Stimulated activated CD4-positive, alpha-beta T cell treated with anti-CD3 and anti-CD28 coated beads, Interleukin-4, amount 100 ng/mL, for 4 hours (primary cell): ENCODE data around the gene PFDN5.

Source experiments
- DNase-seq, 2 experiments: peaks; one replicate each; pipeline ENCODE4 v3.0.0-alpha.2; 2020

PFDN5 gene

GRCh38 chr12:53295070-53295890 is at the start of gene PFDN5:
Gene PFDN5 (plus strand): TSS chr12:53295542. CDS start chr12:53295568, 26 bp downstream.
- peak; percentile 78 to 87 for DNase-seq

- peak; percentile 59 to 66 for DNase-seq
Measured at GRCh38 chr12:53251477-53252348, 43.6 kb upstream of the PFDN5 start.

- DNase-seq: no peak
Measured at GRCh38 chr12:53252349-53252916, 42.9 kb upstream of the PFDN5 start.

DNA sequence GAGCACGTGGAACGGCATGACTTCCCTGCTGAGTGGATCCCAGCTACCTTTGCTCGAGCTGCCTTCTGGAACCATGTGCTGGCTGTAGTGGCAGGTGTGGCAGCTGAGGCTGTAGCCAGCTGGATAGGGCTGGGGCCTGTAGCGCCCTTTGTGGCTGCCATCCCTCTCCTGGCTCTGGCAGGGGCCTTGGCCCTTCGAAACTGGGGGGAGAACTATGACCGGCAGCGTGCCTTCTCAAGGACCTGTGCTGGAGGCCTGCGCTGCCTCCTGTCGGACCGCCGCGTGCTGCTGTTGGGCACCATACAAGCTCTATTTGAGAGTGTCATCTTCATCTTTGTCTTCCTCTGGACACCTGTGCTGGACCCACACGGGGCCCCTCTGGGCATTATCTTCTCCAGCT is 42.0 kb upstream of the PFDN5 start:
- no peak for DNase-seq

- no peak for DNase-seq
Measured at GRCh38 chr12:53254816-53255545, 40.4 kb upstream of the PFDN5 start.

DNA sequence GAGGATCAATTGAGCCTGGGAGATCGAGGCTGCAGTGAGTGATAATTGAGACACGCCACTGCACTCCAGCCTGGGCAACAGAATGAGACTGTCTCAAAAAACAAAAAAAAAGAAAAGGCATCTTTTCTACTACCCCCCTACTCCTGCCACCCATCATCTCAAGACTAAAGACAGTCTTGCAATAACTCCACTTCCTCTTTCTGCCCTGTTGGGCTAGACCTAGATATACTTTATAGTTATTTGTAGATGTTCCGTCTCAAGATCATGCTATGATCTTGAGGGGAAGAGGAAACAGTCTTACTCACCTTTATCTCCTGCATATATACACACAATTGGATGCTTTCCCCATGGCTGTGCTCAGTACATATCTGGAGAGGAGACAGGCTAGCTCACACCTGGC is 39.3 kb upstream of the PFDN5 start:
- DNase-seq: no peak

DNA sequence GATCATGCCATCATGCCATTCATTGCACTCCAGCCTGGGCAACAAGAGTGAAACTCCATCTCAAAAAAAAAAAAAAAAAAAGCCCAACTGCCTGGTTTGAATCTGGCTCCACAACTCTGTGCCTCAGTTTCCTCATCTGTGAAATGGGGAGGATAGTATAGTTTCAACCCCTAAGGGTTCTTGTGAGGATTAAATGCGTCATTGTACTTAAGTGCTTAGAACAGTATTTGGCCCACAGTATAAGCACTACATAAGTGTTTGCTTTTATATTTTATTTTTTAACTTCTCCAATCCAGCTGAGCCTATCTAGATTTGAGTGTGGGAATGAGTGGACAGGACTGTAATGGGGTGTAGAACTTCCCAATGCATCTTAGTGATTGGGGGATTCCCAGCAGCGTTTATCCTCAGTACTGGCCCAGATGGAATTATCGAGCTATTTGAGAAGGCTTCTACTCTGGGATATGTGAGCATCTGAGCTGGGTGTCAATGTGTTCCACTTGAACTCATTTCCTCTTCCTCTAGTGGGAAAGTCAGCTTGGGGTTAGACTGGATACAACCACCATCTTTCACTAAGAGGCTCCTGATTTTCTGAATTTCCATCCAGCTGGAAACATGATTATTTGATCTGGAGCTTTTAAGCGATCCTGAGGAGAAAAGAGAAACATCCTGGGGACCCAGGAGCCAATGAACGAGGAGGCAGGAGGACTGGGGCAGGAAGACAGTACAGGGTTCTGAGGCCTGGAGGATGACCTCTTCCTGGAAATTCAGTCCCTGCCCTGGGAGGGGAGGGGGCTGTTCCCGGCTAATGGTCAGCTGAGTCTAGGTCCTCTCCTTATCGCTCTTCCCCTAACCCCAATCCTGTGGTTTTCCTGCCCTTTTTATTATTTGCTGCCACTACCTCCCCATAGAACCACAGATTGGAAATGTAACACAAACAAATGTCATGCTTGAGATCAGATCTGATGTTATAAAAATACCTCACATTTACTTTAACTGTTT is 36.5 kb upstream of the PFDN5 start:
- no peak for DNase-seq

DNA sequence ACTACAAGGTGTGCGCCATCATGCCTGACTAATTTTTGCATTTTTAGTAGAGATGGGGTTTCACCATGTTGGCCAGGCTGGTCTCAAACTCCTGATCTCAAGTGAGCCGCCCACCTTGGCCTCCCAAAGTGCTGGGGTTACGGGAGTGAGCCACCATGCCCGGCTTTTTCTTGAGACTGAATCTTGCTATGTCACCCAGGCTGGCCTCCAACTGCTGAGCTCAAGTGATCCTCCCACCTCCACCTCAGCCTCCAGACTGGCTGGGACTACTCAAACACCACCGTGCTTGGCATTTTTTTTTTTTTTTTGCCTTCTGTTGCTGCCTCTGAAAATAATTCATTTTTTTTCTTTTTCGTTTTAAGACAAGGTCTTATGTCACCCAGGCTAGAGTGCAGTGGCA is 35.5 kb upstream of the PFDN5 start:
- no peak for DNase-seq

DNA sequence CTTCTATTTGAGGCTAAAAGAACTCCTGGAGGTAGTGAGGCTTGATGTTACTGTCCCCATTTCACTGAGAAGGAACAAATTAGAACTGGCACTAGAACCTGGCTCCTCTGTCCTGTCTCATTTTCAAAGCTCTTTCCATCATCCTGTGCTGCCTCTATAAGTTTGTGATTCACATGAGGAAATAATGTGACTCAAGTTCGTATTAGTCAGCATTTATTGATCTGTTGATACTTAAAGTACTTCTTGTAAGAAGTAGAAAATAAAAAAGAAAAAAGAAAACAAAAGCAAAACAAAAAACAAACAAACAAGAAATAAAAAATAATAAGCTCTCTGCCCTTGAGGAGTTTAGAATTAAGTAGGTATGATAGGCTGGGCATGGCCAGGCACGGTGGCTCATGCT is 29.6 kb upstream of the PFDN5 start:
- no peak for DNase-seq

DNA sequence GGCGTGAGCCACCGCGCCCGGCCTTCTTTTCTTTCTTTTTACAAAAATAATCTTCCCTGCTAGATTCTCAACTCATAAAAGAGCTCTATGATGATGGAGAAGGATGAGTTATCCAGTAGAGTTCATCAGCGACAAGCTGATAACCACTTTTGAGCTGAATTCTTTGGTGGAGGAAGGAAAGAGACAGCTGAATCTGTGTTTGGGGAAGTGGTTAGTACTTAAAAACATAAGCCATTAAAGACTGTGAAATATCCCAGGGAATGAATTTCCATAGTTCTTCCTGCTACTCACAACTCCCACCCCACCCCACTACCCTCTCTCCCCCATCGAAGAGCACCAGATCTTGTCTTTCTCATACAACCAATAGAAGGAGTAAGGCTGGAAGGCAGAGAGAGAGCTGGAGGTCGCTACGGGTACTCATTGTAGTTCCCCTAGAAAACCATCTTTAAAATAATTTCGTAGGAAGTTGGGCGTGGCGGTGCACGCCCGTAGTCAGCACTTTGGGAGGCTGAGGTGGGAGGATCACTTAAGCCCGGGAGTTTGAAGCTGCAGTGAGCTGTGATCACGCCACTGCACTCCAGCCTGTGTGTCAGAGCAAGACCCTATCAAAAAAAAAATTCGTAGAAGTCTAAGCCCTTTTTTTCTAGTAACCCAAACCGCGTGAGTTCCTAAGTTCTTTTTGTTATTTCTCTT is 27.9 kb upstream of the PFDN5 start:
- peak; percentile 27 to 37 for DNase-seq

DNA sequence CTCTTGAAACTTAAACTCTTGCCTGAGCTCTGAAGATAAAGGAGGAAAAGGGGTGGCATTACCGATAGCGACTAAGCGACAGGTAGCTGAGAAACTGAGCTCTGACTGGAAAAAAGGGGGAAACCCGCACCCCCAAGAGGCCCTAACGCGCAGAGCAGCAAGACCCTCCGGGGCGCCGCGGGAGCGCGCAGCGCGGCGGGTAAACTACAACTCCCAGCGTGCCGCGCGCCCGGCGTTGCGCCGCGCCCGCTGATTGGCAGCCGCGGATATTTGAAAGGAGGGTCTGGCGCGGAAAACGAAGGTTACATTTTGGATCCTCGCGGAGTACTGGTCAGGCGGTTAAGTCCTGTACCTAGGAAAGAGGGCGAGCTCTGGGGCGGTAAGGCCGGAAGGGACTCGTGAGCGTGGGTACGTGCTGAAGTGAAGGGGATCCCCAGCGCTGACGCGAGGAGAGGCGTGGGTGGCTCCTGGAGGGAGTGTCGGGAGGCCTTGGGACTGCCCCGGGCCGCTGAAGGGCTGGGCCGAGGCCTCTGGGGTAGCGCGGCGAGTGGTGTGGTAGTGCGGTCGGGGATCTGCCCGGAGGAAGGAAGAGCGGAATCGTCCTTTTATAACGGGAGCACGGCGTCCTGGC is 27.2 kb upstream of the PFDN5 start, which contains the start of gene ESPL1:
Gene ESPL1 (plus strand): TSS at position 301 of the 631 bp plus-strand sequence. CDS start 468 bp downstream, outside the sequence.
- DNase-seq: peak; percentile 75 to 80

GRCh38 chr12:53268630-53269562 is 26.4 kb upstream of the PFDN5 start:
- DNase-seq: no peak

- no peak for DNase-seq
Measured at GRCh38 chr12:53274445-53274844, 20.9 kb upstream of the PFDN5 start.

DNA sequence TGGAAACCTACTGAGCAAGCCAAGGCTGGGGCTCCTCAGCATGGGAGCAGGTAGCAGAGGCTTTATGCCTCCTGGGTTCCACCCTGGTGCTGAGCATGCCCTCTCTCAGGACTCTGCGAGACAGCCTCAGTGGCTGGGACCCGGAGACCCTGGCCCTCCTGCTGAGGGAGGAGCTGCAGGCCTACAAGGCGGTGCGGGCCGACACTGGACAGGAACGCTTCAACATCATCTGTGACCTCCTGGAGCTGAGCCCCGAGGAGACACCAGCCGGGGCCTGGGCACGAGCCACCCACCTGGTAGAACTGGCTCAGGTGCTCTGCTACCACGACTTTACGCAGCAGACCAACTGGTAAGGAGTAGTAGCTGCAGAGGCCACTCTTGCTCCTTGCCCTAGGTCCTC is 18.8 kb upstream of the PFDN5 start:
- DNase-seq: no peak

GRCh38 chr12:53277981-53278380 is 17.4 kb upstream of the PFDN5 start:
- no peak for DNase-seq

- DNase-seq: no peak
Measured at GRCh38 chr12:53279283-53279869, 16.0 kb upstream of the PFDN5 start.

- no peak for DNase-seq
Measured at GRCh38 chr12:53279888-53280498, 15.3 kb upstream of the PFDN5 start.

DNA sequence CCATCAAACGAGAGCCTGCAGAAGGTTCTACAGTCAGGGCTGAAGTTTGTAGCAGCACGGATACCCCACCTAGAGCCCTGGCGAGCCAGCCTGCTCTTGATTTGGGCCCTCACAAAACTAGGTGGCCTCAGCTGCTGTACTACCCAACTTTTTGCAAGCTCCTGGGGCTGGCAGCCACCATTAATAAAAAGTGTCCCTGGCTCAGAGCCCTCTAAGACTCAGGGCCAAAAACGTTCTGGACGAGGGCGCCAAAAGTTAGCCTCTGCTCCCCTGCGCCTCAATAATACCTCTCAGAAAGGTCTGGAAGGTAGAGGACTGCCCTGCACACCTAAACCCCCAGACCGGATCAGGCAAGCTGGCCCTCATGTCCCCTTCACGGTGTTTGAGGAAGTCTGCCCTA is 8.9 kb upstream of the PFDN5 start:
- DNase-seq: no peak
